Left forelimb (tissue), 1 donor: ENCODE measurements around the gene USP31.

Experiments used
- DNase-seq: peaks from one replicate; pipeline ENCODE4 v3.0.0-alpha.2; 2018; ENCODE audit warnings: low spot score

USP31 gene

GRCh38 chr16:23132775-23133463, 16.3 kb downstream of the USP31 start:
- no peak for DNase-seq

GRCh38 chr16:23131931-23132621, 17.2 kb downstream of the USP31 start:
- DNase-seq: no peak

GRCh38 chr16:23131436-23131835, 17.8 kb downstream of the USP31 start:
- no peak for DNase-seq

- no peak for DNase-seq
These were observed 18.2 kb downstream of the USP31 start for GRCh38 chr16:23131036-23131435.

GRCh38 chr16:23129686-23130085, 19.6 kb downstream of the USP31 start:
- no peak for DNase-seq

- DNase-seq: no peak
These were observed 21.2 kb downstream of the USP31 start for GRCh38 chr16:23128056-23128455.

- DNase-seq: no peak
These were observed 24.0 kb downstream of the USP31 start for GRCh38 chr16:23125277-23125676.

GRCh38 chr16:23124315-23124714, 24.9 kb downstream of the USP31 start:
- DNase-seq: no peak

GRCh38 chr16:23122144-23122543, 27.1 kb downstream of the USP31 start:
- no peak for DNase-seq

- DNase-seq: no peak
These were observed 28.2 kb downstream of the USP31 start for GRCh38 chr16:23121024-23121423.

GRCh38 chr16:23120562-23120961, 28.7 kb downstream of the USP31 start:
- DNase-seq: no peak

GRCh38 chr16:23119570-23119969, 29.7 kb downstream of the USP31 start:
- DNase-seq: no peak

- no peak for DNase-seq
These were observed 34.9 kb downstream of the USP31 start for GRCh38 chr16:23114131-23114904.

- no peak for DNase-seq
These were observed 36.1 kb downstream of the USP31 start for GRCh38 chr16:23113185-23113584.

GRCh38 chr16:23110257-23110899, 38.9 kb downstream of the USP31 start:
- DNase-seq: no peak

- DNase-seq: no peak
These were observed 41.3 kb downstream of the USP31 start for GRCh38 chr16:23107936-23108335.

- DNase-seq: no peak
These were observed 42.1 kb downstream of the USP31 start for GRCh38 chr16:23107117-23107516.

- DNase-seq: no peak
These were observed 43.9 kb downstream of the USP31 start for GRCh38 chr16:23105309-23105708.

GRCh38 chr16:23104032-23104955, 45.0 kb downstream of the USP31 start:
- DNase-seq: no peak

- DNase-seq: no peak
These were observed 45.6 kb downstream of the USP31 start for GRCh38 chr16:23103603-23104002.

- no peak for DNase-seq
These were observed 48.2 kb downstream of the USP31 start for GRCh38 chr16:23101012-23101550.
